ENCODE data around the gene SLC25A34. TPM values are rescaled to one million over a fixed set of nuclear protein-coding genes. Genes with fewer than 3 reads are reported as not detected.
A peak's percentile ranks its signal among the peaks of the same experiment; 100 is the strongest.

Gene SLC25A34
- total RNA-seq, 1 donor from 2014 or later = under 0.01 TPM

DNA sequence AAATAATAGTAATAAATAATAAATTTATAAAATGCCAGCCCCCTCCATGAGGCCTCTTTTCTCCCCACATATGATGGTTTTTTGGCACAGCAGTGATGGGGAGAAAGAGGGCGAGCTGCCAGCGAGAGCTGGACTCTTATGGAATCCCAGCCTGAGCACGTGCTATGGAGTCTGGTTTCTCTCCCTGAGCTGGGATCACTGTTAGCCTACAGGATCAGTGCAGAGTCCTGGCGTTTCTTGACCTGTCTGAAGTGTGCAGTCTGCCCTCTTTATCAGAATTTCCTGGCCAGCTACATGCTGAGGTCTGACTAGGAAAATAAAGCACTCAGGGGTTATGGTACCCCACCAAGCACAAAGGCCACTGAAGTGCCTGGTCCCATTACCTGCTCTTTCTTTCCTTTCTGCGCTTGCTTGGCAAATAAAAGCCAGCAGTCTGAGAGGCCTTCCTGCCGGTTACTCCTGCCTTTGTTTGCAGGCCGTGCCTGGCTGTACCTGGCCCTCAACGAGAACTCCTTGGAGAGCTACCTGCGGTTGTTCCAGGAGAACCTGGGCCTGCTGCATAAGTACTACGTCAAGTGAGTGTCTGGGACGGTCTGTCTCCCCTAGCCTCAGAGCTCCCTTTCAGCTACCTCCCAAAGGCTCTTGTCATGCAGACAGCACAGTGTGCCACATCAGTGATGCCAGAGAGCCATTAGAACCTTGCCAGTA is 18.5 kb upstream of the SLC25A34 start:
- TF ChIP-seq, protein P1, sequence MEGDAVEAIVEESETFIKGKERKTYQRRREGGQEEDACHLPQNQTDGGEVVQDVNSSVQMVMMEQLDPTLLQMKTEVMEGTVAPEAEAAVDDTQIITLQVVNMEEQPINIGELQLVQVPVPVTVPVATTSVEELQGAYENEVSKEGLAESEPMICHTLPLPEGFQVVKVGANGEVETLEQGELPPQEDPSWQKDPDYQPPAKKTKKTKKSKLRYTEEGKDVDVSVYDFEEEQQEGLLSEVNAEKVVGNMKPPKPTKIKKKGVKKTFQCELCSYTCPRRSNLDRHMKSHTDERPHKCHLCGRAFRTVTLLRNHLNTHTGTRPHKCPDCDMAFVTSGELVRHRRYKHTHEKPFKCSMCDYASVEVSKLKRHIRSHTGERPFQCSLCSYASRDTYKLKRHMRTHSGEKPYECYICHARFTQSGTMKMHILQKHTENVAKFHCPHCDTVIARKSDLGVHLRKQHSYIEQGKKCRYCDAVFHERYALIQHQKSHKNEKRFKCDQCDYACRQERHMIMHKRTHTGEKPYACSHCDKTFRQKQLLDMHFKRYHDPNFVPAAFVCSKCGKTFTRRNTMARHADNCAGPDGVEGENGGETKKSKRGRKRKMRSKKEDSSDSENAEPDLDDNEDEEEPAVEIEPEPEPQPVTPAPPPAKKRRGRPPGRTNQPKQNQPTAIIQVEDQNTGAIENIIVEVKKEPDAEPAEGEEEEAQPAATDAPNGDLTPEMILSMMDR (IDR thresholded peaks at IDR 0.05; ENCODE audit: insufficient read depth, low read length, severe bottlenecking) = no peak
- Histone ChIP-seq H3K4me3 (ENCODE audit: low read depth, low read length) (no peak overlapping the region), H3K27me3 (ENCODE audit: control insufficient read depth, insufficient read depth, low read length) (no peaks in the 10 kb centered on the region), H3K36me3 (ENCODE audit: control insufficient read depth, insufficient read depth, low read length) (peaks cover 35% of the 10 kb centered on the region)
- FAIRE-seq (no peak), DNase-seq (ENCODE audit: low read depth) (no peak)

DNA sequence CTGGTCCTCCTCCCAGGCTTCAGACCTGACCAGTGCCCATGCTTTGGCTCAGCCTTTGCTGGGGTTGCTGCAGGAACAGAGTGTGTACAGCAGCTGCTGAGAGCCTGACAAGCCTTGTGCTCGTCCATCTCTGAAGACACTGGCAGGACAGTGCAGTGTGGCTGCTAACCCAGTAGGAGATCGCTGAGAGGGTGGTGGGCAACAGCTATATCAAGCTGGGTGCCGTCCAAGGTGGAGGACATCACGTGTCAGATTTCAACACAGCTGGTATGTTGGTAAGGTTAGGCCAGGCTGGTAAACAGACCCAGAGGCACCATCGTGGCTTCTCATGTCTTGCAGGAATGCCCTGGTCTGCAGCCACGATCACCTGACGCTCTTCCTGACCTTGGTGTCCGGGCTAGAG is 17.9 kb upstream of the SLC25A34 start:
- H3K27me3 ChIP-seq (ENCODE audit: control insufficient read depth, insufficient read depth, low read length) = no peaks in the 10 kb centered on the region
- DNase-seq (ENCODE audit: low read depth) = no peak
- no peak overlapping the region for H3K4me3 ChIP-seq (ENCODE audit: low read depth, low read length)
- FAIRE-seq = peak; percentile 83
- TF ChIP-seq, protein P1 (IDR thresholded peaks at IDR 0.05; ENCODE audit: insufficient read depth, low read length, severe bottlenecking) = no peak
- peaks cover 38% of the 10 kb centered on the region for H3K36me3 ChIP-seq (ENCODE audit: control insufficient read depth, insufficient read depth, low read length)

DNA sequence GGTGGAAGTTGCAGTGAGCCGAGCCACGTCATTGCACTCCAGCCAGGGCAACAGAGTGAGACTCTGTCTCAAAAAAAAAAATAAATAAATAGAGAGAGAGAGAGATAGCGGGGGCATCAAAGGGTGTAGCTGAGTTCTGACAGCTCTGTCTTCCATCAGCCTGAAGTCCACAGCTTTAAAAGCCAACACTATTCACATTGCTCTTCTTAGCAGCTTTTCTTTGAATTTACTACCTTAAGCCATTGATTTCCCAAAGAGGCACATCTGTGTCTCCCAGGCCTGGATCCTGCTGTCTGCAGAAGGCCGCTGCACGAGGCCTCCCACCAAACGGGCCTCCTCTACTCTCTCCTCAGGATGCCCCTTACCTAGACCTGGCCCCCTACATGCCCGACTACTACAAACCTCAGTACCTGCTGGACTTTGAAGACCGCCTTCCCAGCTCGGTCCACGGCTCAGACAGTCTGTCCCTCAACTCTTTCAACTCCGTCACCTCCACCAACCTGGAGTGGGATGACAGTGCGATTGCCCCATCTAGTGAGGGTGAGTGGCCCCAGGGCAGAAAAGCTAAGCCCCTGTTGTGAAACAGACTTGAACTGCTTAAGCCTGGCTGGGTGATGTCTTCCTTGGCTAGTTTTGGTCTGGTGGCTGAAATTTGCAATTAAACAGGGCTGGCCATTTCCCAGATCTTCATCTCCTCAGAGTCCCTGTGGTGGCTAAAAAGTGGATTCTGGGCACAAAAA is 16.5 kb upstream of the SLC25A34 start:
- no peaks in the 10 kb centered on the region for H3K27me3 ChIP-seq (ENCODE audit: control insufficient read depth, insufficient read depth, low read length)
- DNase-seq (ENCODE audit: low read depth) = no peak
- H3K4me3 ChIP-seq (ENCODE audit: low read depth, low read length) = no peak overlapping the region
- TF ChIP-seq, protein P1 (IDR thresholded peaks at IDR 0.05; ENCODE audit: insufficient read depth, low read length, severe bottlenecking) = no peak
- H3K36me3 ChIP-seq (ENCODE audit: control insufficient read depth, insufficient read depth, low read length) = peaks cover 44% of the 10 kb centered on the region
- no peak for FAIRE-seq

DNA sequence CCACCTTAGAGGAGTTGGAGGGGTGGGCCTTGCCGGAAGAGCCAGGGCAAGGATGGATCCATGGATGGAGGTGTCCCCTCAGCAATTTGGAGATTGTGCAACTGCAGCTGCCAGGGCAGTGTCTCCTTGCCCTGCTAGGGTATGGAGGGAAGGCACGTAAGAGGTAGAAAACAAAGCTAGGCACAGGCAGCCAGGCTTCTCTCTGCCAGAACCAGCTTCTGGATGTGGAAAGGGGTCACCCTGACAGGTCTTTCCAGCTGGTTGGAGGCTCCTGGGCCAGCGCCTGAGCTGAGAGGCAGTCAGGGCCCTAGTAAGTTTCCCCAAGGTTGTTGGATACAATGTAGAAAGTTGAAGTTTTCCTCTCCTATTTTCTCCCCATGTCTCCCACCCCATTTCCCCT is 15.2 kb upstream of the SLC25A34 start:
- FAIRE-seq (no peak), DNase-seq (ENCODE audit: low read depth) (no peak)
- Histone ChIP-seq H3K27me3 (ENCODE audit: control insufficient read depth, insufficient read depth, low read length) (no peaks in the 10 kb centered on the region), H3K36me3 (ENCODE audit: control insufficient read depth, insufficient read depth, low read length) (peaks cover 48% of the 10 kb centered on the region), H3K4me3 (ENCODE audit: low read depth, low read length) (no peak overlapping the region)
- TF ChIP-seq, protein P1 (IDR thresholded peaks at IDR 0.05; ENCODE audit: insufficient read depth, low read length, severe bottlenecking) = no peak

DNA sequence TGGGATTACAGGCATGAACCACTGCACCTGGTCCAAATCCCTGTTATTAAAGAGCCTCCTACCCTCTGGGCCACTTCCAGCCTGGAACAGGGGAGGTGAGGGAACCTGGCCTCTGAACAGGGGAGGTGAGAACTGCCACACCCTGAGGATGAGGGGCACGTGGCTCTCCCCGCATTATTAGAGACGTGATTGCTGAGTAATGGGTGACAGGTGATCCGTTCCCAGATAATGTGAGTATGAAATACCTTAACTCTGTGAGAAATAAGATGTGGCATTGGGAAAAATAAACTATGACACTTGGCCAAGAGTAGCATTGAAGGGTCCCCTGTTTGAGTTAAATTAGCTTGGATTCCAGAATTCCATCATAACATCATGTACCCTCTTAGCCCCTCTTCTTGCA is 13.6 kb upstream of the SLC25A34 start:
- FAIRE-seq (no peak), DNase-seq (ENCODE audit: low read depth) (no peak)
- TF ChIP-seq, protein P1 (IDR thresholded peaks at IDR 0.05; ENCODE audit: insufficient read depth, low read length, severe bottlenecking) = no peak
- no peak overlapping the region for H3K4me3 ChIP-seq (ENCODE audit: low read depth, low read length)
- H3K27me3 ChIP-seq (ENCODE audit: control insufficient read depth, insufficient read depth, low read length) = no peaks in the 10 kb centered on the region
- H3K36me3 ChIP-seq (ENCODE audit: control insufficient read depth, insufficient read depth, low read length) = peaks cover 42% of the 10 kb centered on the region

Measured in bronchial epithelial cell (primary cell).